ENCODE measurements around the gene ACACA.

The ACACA gene

GRCh38 chr17:37160944-37161343, 245.7 kb downstream of the ACACA start:
- no peak for TF ChIP-seq EZH2phosphoT487 (IDR thresholded peaks at IDR 0.05; ENCODE audit: low read length)
- TF ChIP-seq EZH2 (optimal IDR thresholded peaks at IDR 0.05; ENCODE audit: low read depth, low read length): no peak
- TF ChIP-seq CTCF (IDR thresholded peaks at IDR 0.05; ENCODE audit: low read length): no peak
- no peaks in the 10 kb centered on the region for H3K9me2 ChIP-seq (replicated peaks; ENCODE audit: insufficient read depth, low read length)
- no peaks in the 10 kb centered on the region for H3K27me3 ChIP-seq (replicated peaks; ENCODE audit: insufficient read depth, low read length)
- no peak for DNase-seq
- H3K27ac ChIP-seq (ENCODE audit: low read length): no peak overlapping the region
- no peaks in the 10 kb centered on the region for H3K36me3 ChIP-seq (replicated peaks; ENCODE audit: insufficient read depth, low read length)
- H4K20me1 ChIP-seq (ENCODE audit: insufficient read depth, low read length): no peaks in the 10 kb centered on the region
- no peaks in the 10 kb centered on the region for H3K4me1 ChIP-seq (ENCODE audit: low read length)
- no peaks in the 10 kb centered on the region for H3K9me3 ChIP-seq (replicated peaks; ENCODE audit: insufficient read depth, low read length)
- H3K4me2 ChIP-seq (ENCODE audit: low read depth, low read length): no peak overlapping the region
- no peak overlapping the region for H2AFZ ChIP-seq (ENCODE audit: low read length)
- no peak overlapping the region for H3K9ac ChIP-seq (ENCODE audit: low read length)
- no peaks in the 10 kb centered on the region for H3F3A ChIP-seq (ENCODE audit: insufficient read depth, low read length)
- no peaks in the 10 kb centered on the region for H3K79me2 ChIP-seq (ENCODE audit: low read length)
- no peak overlapping the region for H3K4me3 ChIP-seq (ENCODE audit: low read length)

DNA sequence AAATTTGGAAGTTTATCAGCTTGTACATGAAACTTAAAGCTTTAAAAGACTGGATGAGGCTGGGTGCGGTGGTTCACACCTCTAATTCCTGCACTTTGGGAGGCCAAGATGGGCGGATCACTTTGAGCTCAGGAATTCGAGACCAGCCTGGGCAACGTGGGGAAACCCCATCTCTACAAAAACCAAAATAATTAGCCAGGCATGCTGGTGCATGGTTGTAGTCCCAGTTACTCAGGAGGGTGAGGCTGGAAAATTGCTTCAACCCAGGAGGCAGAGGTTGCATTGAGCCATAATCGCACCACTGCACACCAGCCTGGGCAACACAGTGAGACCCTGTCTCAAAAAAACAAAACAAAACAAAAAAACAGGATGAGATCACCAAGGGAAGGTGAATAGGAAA, 248.3 kb downstream of the ACACA start:
- Histone ChIP-seq H3K4me3 (ENCODE audit: low read length) (no peak overlapping the region), H3F3A (ENCODE audit: insufficient read depth, low read length) (no peaks in the 10 kb centered on the region), H3K79me2 (ENCODE audit: low read length) (no peaks in the 10 kb centered on the region), H3K4me2 (ENCODE audit: low read depth, low read length) (no peak overlapping the region), H3K9ac (ENCODE audit: low read length) (no peak overlapping the region), H3K9me2 (replicated peaks; ENCODE audit: insufficient read depth, low read length) (no peaks in the 10 kb centered on the region), H4K20me1 (ENCODE audit: insufficient read depth, low read length) (no peaks in the 10 kb centered on the region), H3K4me1 (ENCODE audit: low read length) (no peaks in the 10 kb centered on the region), H3K9me3 (replicated peaks; ENCODE audit: insufficient read depth, low read length) (no peaks in the 10 kb centered on the region), H3K36me3 (replicated peaks; ENCODE audit: insufficient read depth, low read length) (no peaks in the 10 kb centered on the region), H2AFZ (ENCODE audit: low read length) (no peak overlapping the region), H3K27ac (ENCODE audit: low read length) (no peak overlapping the region), H3K27me3 (replicated peaks; ENCODE audit: insufficient read depth, low read length) (no peaks in the 10 kb centered on the region)
- TF ChIP-seq EZH2phosphoT487 (IDR thresholded peaks at IDR 0.05; ENCODE audit: low read length) (no peak), EZH2 (optimal IDR thresholded peaks at IDR 0.05; ENCODE audit: low read depth, low read length) (no peak), CTCF (IDR thresholded peaks at IDR 0.05; ENCODE audit: low read length) (no peak)
- DNase-seq: no peak

DNA sequence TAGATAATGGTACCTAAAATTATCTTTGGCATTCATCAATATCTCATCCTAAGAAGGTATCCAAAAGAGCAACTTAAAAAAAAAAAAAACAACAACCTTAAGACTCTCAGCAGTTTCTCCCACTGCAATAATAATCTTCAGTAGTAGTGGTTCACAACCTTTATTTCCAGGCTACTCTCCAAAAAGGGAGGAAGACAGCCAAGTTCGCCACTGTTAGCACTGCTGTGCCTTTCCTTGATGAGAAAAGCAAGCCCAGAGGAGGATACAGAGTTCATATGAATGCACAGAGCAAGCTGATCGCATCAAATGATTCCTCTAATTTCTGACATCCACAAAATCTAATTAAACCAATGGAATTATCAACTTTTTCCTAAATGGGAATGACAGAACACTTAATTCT, 258.5 kb downstream of the ACACA start:
- Histone ChIP-seq H3K27ac (ENCODE audit: low read length) (no peak overlapping the region), H3K79me2 (ENCODE audit: low read length) (no peaks in the 10 kb centered on the region), H3K9me3 (replicated peaks; ENCODE audit: insufficient read depth, low read length) (no peaks in the 10 kb centered on the region), H4K20me1 (ENCODE audit: insufficient read depth, low read length) (no peaks in the 10 kb centered on the region), H3K36me3 (replicated peaks; ENCODE audit: insufficient read depth, low read length) (no peaks in the 10 kb centered on the region), H3K4me2 (ENCODE audit: low read depth, low read length) (no peak overlapping the region), H3F3A (ENCODE audit: insufficient read depth, low read length) (no peaks in the 10 kb centered on the region), H3K4me3 (ENCODE audit: low read length) (no peak overlapping the region), H3K9me2 (replicated peaks; ENCODE audit: insufficient read depth, low read length) (no peaks in the 10 kb centered on the region), H2AFZ (ENCODE audit: low read length) (no peak overlapping the region), H3K27me3 (replicated peaks; ENCODE audit: insufficient read depth, low read length) (no peaks in the 10 kb centered on the region), H3K4me1 (ENCODE audit: low read length) (peaks cover 9% of the 10 kb centered on the region; the same call in 1 of the 2 replicates), H3K9ac (ENCODE audit: low read length) (no peak overlapping the region)
- TF ChIP-seq EZH2phosphoT487 (IDR thresholded peaks at IDR 0.05; ENCODE audit: low read length) (no peak), CTCF (IDR thresholded peaks at IDR 0.05; ENCODE audit: low read length) (no peak), EZH2 (optimal IDR thresholded peaks at IDR 0.05; ENCODE audit: low read depth, low read length) (no peak)
- DNase-seq: no peak

All from MM.1S (cell line).